ENCODE results near the gene SLC23A2. TPM values are rescaled to one million over a fixed set of nuclear protein-coding genes. Genes with fewer than 3 reads are reported as not detected.

Gene SLC23A2
- total RNA-seq, 1 experiment from 2014 or later = 16.3 TPM

DNA sequence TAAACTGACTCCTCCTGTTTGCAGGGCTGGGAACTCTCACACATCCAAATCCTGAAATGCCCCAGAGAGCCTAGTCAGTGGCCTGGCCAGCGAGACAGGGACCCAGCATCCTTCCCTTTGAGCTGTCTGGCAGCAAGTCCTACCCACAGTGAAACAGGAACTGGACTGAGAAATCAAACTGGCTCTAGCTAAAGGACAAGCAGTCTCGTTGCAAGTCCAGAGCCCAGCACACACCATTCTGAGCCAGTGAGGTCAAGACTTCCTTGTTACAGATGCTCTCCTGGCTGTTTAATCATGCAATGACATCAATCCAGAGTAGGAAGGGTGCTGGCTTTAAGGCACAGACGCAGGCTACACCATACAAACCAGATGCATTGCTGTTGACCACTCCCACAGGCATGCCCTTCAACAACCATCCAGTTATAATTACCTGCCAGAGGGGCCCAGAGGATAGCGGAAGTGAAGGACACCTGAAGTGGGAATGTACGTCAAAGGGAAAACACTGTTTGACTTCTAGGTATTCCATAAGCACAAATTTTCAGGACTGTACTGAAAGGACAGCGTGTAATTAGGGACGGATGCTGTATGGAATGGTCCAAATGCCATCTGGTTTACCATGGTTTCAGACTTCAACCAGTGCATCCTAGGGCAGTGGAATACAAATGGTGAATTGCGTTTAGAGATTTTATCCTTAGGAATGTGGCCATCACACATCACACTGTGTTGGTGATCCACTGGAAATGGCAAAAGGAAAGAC is 114.4 kb downstream of the SLC23A2 start:
- H3K4me2 ChIP-seq (ENCODE audit: low read length) = no peak overlapping the region
- ChIA-PET POLR2A (no interaction called here), CTCF (no interaction called here), RAD21 (ENCODE audit: low non-redundant PET in 1 of 2, low total read pairs in 2 of 2, uncharacterized antibody in 2 of 2, unreplicated experiment in 2 of 2) (no interaction called here)
- TF ChIP-seq JUND (IDR thresholded peaks at IDR 0.05) (no peak), SRF (IDR thresholded peaks at IDR 0.05; ENCODE audit: low read depth) (no peak), EGR1 (IDR thresholded peaks at IDR 0.05; ENCODE audit: low read depth) (no peak), POLR2A (IDR thresholded peaks at IDR 0.05; ENCODE audit: borderline replicate concordance, extremely low read depth, insufficient read depth, insufficient read length) (no peak), SIN3A (IDR thresholded peaks at IDR 0.05; ENCODE audit: low read depth) (no peak), ELF1 (IDR thresholded peaks at IDR 0.05; ENCODE audit: borderline replicate concordance, low read depth) (no peak), YY1 (IDR thresholded peaks at IDR 0.05; ENCODE audit: extremely low read depth, insufficient replicate concordance, low read depth, low read length) (no peak), ZFX (IDR thresholded peaks at IDR 0.05) (no peak), EZH2 (IDR thresholded peaks at IDR 0.05) (no peak), ZNF274 (IDR thresholded peaks at IDR 0.05; ENCODE audit: low read depth, low read length) (no peak), CBX3 (IDR thresholded peaks at IDR 0.05; ENCODE audit: low read depth) (no peak), RAD21 (IDR thresholded peaks at IDR 0.05; ENCODE audit: low read depth) (no peak), TCF7L2 (IDR thresholded peaks at IDR 0.05; ENCODE audit: borderline replicate concordance, extremely low read depth, insufficient read depth, insufficient read length) (no peak)
- TF ChIP-seq, protein P1, sequence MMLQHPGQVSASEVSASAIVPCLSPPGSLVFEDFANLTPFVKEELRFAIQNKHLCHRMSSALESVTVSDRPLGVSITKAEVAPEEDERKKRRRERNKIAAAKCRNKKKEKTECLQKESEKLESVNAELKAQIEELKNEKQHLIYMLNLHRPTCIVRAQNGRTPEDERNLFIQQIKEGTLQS (IDR thresholded peaks at IDR 0.05) = no peak
- TF ChIP-seq, protein P2, sequence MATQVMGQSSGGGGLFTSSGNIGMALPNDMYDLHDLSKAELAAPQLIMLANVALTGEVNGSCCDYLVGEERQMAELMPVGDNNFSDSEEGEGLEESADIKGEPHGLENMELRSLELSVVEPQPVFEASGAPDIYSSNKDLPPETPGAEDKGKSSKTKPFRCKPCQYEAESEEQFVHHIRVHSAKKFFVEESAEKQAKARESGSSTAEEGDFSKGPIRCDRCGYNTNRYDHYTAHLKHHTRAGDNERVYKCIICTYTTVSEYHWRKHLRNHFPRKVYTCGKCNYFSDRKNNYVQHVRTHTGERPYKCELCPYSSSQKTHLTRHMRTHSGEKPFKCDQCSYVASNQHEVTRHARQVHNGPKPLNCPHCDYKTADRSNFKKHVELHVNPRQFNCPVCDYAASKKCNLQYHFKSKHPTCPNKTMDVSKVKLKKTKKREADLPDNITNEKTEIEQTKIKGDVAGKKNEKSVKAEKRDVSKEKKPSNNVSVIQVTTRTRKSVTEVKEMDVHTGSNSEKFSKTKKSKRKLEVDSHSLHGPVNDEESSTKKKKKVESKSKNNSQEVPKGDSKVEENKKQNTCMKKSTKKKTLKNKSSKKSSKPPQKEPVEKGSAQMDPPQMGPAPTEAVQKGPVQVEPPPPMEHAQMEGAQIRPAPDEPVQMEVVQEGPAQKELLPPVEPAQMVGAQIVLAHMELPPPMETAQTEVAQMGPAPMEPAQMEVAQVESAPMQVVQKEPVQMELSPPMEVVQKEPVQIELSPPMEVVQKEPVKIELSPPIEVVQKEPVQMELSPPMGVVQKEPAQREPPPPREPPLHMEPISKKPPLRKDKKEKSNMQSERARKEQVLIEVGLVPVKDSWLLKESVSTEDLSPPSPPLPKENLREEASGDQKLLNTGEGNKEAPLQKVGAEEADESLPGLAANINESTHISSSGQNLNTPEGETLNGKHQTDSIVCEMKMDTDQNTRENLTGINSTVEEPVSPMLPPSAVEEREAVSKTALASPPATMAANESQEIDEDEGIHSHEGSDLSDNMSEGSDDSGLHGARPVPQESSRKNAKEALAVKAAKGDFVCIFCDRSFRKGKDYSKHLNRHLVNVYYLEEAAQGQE (IDR thresholded peaks at IDR 0.05; ENCODE audit: low read depth) = no peak
- no peak for ATAC-seq
- no peaks in the 10 kb centered on the region for H3K9me2 ChIP-seq (ENCODE audit: insufficient read depth)
- DNase-seq (ENCODE audit: low read depth, low spot score) = no peak
- no peak overlapping the region for H3K27ac ChIP-seq (ENCODE audit: low read depth, low read length)
- intact Hi-C loops (cut with micrococcal nuclease) = no loop called here
- BruUV-seq (replicated peaks) = no TSS peak
- H3K4me3 ChIP-seq (replicated peaks in 1 of 2; ENCODE audit: low read depth in 1 of 2, low read length in 2 of 2) = no peak overlapping the region
- H3K79me2 ChIP-seq (ENCODE audit: insufficient read depth, low read length) = no peaks in the 10 kb centered on the region
- no peak overlapping the region for H3K9ac ChIP-seq (ENCODE audit: low read length)
- no peaks in the 10 kb centered on the region; a peak in 1 of 4 replicates for H3K36me3 ChIP-seq (ENCODE audit: control insufficient read depth in 1 of 2, insufficient read depth in 2 of 2, low read length in 2 of 2)
- H4K20me1 ChIP-seq (ENCODE audit: insufficient read depth) = no peaks in the 10 kb centered on the region
- H3K9me3 ChIP-seq (ENCODE audit: control insufficient read depth in 1 of 2, insufficient read depth in 1 of 2, low read depth in 1 of 2, low read length in 2 of 2) = no peaks in the 10 kb centered on the region
- H3K4me1 ChIP-seq (ENCODE audit: control insufficient read depth in 1 of 2, insufficient read depth in 2 of 2, low read length in 2 of 2) = no peaks in the 10 kb centered on the region
- no peak overlapping the region for H2AFZ ChIP-seq (ENCODE audit: low read depth, low read length, poor library complexity, severe bottlenecking)
- H3K27me3 ChIP-seq (ENCODE audit: insufficient read depth, low read length) = no peaks in the 10 kb centered on the region
